Iris pigment epithelial cell (primary cell): Measurements from ENCODE around the gene DNPEP.
"Not testable (repeated sequence)": the region's sequence is repeated elsewhere in the genome, so short reads cannot be mapped to it uniquely, and the experiment has no call there.

Experiments
- DNase-seq: peaks from one replicate; pipeline ENCODE4 v3.0.0-alpha.2; 2011; ENCODE audit warnings: low read depth

The DNPEP gene

DNA sequence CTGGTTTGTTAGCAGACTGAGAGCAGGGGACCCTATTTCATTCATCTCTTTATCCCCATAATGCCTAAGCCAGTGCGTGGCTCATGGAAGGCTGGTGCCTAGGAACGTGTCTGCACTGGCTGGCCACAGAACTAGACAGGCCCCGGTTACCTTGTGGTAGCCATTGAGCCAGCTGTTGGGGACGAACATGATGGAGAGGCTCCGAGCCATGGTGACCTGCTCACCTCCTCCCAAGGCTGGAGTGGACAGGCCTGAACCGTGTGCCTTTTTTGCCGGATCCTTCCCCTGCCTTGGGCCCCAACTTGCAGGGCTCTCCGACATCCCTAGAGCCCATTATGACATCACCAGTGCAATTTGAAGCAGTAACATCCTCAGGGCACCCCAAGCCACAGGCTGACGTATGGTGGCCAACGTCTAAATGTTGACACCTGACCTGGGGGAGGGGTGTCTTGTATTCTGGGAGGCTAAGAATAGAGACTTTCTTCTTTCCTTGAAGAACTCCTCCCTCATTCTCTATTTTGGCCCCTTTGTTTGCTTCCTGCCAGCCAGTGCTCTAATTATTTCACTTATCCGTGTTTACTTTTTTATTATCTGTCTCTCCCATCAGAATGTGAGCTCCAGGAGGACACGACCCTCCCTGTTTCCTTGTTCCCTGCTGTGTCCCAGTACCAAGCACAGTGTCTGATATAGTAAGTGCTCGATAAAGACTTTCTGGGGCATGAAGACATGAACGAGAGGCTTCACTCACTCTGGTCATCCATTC lies 12.2 kb upstream of the DNPEP start:
- no peak for DNase-seq

DNA sequence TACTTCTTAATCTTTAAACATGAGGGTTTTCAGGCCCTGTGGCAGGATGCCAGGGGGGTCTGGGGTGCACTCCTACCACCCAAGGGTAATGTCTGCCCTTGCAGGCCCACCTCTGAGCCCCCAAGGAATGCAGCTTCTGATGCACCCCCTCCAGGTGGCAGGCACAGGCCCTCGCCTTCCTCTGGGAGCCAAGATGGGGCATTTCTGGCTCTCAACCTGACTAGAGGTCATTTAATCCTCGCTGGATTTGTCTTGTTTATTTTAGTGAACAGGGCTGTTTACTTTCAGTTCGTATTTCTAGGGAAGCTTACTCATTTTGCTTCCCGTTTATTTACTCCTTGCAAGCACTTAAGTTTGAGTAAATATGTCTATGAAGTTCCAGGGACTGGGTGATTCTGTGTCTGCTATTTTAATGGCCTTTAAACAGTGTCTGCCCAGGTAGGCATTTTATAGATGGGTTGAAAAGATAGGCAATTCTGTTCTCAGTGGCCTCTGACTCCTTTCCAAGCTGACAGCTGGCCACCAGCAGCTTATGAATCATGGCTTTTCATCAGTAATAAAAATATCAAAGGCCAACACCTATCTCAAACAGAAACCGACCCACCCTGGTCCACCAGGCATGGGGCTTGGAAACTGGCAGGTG lies 11.1 kb upstream of the DNPEP start:
- peak; percentile 38 for DNase-seq

DNA sequence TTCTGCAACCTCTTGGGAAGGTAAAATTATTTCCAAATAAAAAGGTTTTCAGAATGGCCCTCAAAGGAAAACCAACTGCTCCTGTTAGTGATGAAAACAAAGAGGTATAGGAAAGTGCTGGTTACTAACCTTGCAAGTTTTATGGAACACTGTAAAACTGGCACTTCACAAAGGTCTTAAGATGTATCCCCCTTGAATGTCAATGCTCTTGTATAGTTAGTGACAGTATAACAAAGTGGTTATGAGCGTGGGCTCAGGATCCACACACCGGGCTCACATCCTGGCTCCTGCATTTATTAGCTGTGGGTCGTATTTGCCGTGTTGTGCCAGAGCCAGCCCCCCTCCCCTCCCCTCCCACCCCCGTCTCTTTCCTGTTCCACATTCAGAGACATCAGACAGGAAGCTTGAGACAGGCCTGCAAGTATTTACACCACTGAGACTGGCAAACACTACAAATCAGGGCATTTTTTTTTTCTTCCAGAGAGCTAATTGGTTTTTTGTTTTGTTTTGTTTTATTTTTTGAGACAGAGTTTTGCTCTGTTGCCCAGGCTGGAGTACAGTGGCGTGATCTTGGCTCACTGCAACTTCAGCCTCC lies 9.2 kb upstream of the DNPEP start:
- no peak for DNase-seq

DNA sequence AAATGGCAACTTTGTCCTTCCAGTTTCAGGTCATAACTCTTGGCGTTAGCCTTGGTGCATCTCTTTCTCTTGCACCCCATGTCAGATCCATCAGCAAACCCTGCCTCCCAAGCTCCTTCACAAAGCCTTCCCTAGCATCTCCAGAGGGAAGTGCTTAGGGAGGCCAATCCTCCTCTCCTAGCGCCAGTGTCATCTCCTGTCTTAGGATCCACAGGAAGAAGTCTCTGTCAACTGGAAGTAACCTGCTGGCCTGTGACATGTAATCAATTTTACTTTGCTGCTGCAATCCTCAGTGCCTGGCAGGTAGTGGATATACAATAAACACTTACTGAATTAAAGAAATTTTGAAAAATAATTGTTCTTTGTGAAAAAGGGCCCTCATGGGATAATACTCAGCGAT lies 7.9 kb upstream of the DNPEP start:
- DNase-seq: no peak

DNA sequence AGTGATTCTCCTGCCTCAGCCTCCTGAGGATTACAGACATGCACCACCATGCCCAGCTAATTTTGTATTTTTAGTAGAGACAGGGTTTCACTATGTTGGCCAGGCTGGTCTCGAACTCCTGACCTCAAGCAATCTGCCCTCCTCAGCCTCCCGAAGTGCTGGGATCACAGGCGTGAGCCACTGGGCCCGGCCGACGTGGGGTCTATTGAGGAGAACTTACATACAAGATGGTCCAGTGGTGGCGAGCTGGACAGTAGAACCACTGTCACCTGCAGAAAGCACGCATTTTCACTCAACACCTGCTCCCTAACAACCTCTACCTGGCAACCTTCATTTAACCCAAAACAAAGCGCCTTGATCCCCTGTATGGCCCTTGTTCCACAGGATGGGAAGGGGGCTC lies 7.3 kb upstream of the DNPEP start:
- DNase-seq: not testable (repeated sequence)

DNA sequence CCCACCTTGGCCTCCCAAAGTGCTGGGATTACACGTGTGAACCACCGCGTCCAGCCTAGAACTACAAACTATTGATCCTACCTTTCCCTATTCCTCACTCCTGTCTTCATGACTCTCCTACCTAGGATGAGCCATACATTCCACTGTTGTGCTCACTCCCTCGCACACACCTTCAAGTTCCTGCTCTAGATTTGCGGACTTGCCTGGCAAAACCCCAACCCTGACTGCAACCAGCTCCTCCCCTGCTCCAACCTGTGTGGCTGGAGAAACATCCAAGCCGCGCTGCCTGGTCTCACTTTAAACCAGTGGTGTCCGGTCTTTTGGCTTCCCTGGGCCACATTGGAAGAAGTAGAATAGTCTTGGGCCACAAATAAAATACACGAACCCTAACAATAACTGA lies 5.0 kb upstream of the DNPEP start:
- DNase-seq: no peak

DNA sequence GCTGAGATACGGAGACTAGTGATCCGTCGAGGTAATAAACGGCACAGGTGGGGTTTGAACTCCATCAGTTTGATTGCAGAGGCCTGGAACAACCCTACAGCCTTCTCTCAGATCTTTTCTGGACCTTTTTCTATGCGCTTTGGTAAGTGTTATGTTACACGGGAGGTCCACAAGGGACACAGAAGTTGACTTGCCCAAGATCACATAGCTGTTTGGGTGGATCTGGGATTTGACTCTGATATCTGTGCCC lies 1.1 kb upstream of the DNPEP start:
- DNase-seq: no peak

DNA sequence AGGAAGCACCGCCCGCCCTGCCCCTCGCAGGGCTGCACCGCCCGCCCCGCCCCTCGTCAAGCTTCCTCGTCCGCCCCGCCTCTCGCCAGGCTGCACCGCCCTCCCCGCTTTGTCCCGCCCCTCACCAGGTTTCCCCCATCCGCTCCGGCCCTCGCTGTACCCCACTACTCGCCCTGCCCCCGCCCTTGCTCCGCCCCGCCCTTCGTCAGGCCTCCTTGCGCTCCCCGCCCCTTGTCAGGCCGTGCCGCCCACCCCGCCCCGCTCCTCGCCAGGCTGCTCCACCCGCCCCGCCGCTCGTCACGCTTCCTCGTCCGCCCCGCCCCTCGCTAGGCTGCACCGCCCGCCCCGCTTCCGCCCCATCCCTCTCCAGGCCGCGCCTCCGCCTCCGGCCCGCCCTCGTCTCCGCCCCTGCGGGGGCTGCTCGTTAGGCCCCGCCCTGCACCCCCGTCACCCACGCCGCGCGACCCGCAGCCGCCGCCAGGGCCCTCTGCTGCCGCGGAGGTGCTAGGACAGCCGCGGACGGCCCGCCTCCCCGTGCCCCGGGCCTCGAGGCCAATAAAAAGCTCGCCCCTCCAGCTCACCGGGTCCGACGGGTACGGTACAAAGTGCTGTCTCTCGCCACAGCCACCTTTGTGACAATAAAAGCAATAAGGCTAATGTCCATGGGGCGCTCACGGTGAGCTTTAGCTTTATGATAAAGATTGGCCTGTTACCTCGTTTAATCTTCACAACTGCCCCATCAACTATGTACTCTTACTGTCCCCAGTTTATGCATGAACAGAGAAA lies 602 bp upstream of the DNPEP start:
- peak; percentile 97 for DNase-seq

DNA sequence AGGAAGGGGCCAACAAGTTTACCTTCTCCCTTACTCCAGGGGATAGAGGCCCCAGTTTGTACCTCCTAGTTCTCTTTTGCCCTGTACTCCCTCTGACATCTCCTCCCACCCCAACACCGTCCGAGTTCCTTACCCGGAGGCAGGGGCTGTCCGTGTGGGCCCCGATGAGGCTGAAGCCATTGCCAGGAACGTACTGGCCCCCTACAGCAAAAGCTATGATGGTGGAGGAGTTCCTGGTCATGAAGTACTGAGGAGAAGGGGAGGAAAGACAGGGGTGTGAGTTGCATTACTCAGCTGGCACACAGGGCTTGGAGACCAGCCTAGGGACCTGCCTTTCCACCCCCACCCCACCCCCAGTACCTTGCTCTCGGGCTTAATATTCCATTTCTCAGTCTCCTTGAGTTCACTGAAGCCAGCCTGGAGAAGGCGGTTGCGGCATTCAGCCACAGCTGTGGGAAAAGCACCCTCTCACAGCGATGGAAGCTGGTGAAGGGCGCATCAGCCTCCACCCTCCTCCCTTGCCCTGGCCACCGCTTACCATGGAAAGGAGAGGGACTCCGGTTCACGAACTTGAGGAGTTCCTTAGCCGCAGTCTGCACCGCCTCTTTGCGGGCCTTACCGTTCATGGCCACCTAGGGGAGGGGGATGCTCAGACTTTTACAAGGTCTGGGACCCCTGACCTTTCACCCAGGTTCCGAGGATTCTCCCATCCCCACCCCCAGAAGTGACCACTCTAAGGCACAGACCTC lies 1.0 kb downstream of the DNPEP start:
- no peak for DNase-seq

DNA sequence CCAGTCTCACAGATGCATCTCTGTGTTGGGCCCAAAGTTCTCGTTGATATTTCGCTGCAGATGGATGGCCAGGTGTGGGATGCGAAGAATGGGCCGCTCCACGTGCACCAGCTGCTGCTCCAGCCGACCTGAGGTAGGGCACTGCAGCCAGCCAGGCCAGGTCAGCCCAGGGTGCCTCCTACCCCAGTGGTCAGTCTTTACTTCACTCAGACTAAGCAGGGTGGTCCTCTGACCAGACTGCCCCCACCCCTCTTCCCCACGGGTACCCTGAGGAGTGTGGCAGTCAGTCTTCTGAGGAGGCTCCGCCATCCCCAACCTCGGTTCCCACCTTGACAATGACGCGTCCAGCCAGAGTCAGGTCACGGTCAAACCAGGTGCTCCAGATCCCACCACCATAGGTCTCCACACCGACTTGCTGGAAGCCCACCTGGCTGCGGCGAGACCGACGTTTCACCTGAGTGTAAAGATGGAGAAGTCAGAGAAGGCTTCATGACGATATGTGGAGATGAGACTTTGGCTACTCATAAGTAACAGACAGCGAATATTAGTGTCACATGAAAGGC lies 1.7 kb downstream of the DNPEP start:
- no peak for DNase-seq

DNA sequence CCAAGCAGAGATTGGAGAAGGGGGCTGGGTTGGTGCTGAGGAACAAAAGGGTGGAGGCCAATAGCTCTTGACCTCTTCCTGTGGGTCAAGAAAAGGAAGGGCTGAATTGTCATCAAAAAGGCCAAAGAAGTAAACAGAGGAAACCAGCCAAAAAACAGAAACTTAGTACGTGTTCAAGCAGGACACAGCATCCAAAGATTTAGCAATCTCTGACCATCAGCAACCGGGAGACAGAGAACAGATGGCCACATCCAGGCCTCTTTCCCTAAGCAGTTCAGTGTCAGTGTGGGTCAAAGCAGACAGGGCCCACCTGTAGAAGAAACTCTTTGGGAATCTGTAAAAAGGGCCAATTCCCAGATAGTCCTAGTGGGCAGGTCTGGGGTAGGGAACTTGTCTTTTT lies 2.9 kb downstream of the DNPEP start:
- DNase-seq: no peak

DNA sequence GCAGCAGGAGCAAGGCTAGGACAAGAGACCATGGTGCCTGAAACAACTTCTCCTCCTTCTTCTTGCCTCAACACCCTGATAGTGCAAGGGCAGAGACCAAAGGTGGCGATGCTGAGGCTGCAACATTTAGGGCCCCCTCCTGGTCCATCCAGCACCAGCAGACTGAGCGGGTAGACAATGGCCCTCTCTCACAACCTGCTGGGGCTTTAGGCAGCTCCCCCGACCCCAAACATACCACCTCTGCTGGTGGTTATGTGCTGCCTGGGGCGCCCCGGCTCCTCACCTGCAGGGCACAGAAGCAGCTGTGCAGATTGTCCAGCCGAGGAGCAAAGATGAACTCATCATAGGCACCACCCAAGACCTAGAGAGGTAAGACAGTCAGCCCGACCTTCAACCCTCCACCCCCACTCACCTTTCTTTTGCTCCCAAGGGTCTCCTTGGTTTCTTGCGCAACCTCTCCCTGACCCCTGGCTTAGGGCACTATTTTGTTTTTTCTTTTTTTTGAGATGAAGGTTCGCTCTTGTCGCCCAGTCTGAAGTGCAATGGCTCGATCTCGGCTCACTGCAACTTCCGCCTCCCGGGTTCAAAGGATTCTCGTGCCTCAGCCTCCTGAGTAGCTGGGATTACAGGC lies 3.5 kb downstream of the DNPEP start:
- DNase-seq: no peak

DNA sequence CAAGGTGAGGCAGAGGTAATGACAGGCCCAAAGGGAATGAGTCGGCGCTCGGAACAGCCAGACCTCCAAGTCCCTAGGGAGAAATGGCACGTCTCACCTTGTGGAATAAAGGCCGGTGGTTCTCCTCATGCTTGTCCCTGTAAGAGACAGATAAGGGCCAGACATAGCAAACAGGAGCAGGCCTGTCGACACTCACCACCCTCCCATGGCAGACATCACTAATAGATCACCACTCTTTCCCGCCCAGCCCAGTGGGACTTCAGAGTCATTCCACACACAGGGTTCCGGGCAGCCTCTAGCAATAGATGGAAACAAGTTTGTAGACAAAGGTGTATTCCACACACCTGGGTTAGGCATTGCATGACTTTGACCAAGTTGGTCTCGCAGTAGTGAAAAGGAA lies 6.3 kb downstream of the DNPEP start:
- DNase-seq: no peak

DNA sequence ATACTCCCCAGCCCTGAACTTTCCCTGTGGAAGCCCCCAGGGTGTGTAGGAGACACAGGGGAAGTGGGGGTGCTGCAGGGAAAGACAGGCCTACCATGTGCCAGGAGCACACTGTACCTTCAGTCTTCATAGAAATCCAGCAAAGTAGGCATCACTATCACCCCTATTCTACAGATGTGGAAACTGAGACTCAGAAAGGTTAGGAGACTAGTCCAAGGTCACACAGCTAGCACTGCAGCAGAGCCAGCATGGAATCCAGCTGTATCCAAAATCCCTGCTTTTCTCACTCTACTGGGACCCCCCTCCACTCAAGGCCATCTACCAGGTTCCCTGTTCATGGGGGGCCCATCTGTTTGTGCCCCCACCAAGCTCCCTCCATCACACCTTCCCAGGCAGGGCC lies 6.8 kb downstream of the DNPEP start:
- DNase-seq: no peak

DNA sequence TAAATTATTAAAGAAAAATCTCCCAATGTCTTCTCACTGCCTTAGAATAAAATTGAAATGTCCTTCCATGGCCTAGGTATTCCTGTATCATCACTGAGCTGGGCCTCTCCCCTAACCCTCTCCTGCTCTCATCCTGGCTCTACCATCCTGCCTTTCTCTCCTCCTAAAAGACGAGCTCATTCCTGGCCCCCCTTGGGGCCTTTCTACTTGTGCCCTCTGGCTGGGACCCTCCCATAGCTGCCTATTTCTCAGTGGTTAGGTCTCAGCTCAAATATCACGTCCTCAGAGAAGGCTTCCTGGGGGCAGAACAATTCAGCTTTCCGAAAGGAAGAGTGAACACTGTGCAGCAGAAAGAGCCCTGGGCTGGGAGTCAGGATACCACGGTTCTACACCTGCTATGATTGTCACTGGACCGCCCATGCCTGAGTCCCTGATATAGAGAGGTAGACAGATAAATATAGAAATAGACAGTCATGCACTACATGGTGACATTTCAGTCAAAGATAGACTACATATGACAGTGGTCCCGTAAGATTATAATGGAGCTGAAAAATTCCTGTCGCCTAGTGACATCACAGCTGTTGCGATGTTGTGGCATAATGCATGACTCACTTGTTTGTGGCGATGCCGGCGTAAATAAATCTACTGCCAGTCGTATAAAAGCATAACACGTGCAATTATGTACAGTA lies 9.4 kb downstream of the DNPEP start:
- no peak for DNase-seq

DNA sequence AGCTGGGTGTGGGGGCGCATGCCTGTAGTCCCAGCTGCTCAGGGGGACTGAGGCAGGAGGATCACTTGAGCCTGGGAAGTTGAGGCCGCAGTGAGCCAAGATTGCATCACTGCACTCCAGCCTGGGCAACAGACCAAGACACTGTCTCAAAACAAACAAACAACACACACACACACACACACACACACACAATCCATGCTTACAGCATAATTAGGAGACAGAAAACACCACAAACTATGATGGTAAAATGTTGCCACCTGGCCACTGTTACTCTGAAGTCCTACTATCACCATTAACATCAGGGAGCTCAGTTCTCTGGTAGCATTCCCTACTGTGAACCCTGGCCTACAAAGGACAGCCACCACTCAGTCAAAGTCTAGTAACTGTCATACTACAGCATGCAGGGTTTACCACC lies 18.3 kb downstream of the DNPEP start:
- peak; percentile 80 for DNase-seq

DNA sequence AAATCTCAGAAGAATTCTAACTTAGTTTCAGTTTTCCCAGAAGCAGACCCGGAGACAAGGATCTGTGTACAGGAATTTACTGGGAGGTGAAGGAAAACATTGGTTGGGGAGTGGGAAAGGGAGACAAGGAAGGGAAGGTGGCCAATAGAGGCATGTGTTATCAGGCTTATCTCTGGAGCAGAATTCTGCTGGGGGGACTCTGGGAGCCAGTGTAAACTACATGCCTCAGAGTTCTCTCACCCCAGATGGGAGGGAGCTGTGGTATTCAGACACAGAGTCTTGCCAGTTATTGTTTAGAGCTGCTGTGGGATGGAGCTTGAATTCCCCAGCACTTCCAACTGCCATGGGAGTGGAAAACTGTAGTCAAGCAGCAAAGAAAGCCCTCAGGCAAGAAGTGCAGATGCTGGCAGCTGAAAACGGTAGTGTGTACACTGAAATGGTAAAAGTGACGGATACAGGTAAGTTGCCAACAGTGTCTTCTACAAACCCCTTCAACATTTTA lies 19.0 kb downstream of the DNPEP start:
- peak; percentile 86 for DNase-seq

DNA sequence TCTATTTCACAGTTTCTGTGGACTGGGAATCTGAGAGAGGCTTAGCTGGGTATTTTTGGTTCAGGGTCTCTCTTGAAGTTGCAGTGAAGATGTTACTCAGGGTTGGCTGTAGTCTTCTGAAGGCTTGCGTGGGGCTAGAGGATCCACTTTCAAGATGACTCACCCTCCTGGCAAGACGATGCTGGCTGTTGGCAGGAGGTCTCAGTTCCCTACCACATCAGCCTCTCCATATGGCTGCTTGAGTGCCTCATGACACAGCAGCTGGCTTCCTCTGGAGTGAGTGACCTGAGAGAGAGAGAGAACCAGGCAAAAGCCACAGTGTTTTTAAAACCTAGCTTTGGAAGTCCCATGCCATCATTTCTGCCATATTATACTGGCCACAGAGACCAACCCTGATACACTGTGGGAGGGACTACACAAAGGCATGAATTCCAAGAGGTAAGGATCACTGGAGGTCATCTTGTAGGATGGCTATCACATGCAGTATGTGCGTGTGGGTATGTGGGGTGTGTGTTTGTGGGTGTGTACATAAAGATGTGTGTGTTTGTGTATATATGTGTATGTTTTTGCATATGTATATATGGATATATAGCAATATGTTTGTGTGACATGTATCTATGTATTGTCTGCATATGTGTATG lies 25.1 kb downstream of the DNPEP start:
- DNase-seq: peak; percentile 97

DNA sequence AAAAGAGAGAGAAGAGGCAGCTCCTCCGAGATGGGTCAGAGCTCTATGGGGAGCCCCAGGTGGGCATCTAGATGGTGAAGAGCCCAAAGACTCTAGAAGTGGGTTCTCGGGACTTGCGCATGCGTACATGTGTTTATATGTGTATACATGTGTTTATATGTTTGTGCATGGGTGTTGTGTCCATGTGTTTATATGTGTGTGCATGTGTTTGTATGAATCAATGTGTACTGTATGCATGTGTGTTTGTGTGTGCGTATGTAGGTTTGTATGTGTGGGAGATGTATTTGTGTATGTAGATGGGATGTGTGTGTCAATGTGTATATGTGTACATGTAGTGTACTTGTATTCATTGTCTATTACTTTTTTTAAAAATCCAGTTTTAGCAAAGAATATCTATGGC lies 25.6 kb downstream of the DNPEP start:
- no peak for DNase-seq
